Inflammatory macrophage treated with lipopolysaccharide for 4 hours (primary cell): ENCODE data around the gene PROC.

Experiments used
- DNase-seq: peaks from one replicate; pipeline ENCODE4 v3.0.0-alpha.2; 2020

Gene PROC

GRCh38 chr2:127464470-127465257, 46.4 kb downstream of the PROC start:
- no peak for DNase-seq

GRCh38 chr2:127465258-127465657, 47.0 kb downstream of the PROC start:
- DNase-seq, result no peak

- DNase-seq, result no peak
These were observed 50.8 kb downstream of the PROC start for GRCh38 chr2:127469051-127469450.

DNA sequence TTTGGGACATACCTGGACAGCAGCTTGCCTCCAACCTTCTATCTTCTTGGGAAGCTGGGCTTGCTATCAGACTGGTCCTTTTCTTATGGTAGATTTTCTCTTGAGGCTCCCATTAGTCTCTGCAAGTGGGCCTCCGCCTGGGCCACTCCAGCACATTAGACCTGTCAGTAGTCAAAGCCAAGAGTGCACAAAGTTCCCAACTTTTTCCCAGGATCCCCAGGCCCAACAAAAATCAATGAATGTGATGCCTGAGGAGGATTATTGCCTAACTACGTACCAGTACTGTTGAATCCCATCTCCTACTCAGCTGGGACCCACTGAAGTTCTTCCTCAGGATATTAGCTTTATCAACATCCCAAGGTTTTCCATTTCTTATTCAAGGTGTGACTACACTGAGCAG, 51.7 kb downstream of the PROC start:
- DNase-seq, result no peak

- DNase-seq, result no peak
These were observed 53.2 kb downstream of the PROC start for GRCh38 chr2:127471286-127471988.

- no peak for DNase-seq
These were observed 54.0 kb downstream of the PROC start for GRCh38 chr2:127472268-127472667.

- no peak for DNase-seq
These were observed 57.6 kb downstream of the PROC start for GRCh38 chr2:127475788-127476187.
